Liver (tissue), 9 donors: ENCODE results near the gene C5orf34. TPM values are rescaled to one million over a fixed set of nuclear protein-coding genes. Genes with fewer than 3 reads are reported as not detected.

ENCODE experiments used
- DNase-seq: peaks from one replicate; pipeline ENCODE4 v3.0.0-alpha.2; 2017; ENCODE audit warnings: low spot score
- H3K27ac ChIP-seq, 2 donors: one replicate each; pipeline ENCODE4 v1.7.0; 2013; ENCODE audit warnings: inconsistent platforms in 2 of 2, low read length in 2 of 2, control low read depth in 1 of 2, low read depth in 1 of 2, mild to moderate bottlenecking in 1 of 2
- H3K27me3 ChIP-seq, 4 donors: one replicate each; pipeline versions ENCODE4 v1.6.1 to v1.7.0; 2013; ENCODE audit warnings: low read length in 3 of 4, inconsistent platforms in 1 of 4, mild to moderate bottlenecking in 1 of 4, moderate library complexity in 1 of 4; ENCODE audit not compliant: control insufficient read depth in 4 of 4, insufficient read depth in 4 of 4
- H3K36me3 ChIP-seq, 4 donors: one replicate each; pipeline versions ENCODE4 v1.6.1 to v1.7.0; 2013; ENCODE audit warnings: low read length in 3 of 4, mild to moderate bottlenecking in 3 of 4, low read depth in 1 of 4, moderate library complexity in 1 of 4; ENCODE audit not compliant: control insufficient read depth in 4 of 4, insufficient read depth in 3 of 4
- H3K4me1 ChIP-seq, 4 donors: one replicate each; pipeline versions ENCODE4 v1.6.1 to v1.7.0; 2013; ENCODE audit warnings: low read length in 3 of 4, mild to moderate bottlenecking in 3 of 4, moderate library complexity in 1 of 4; ENCODE audit not compliant: control insufficient read depth in 4 of 4, insufficient read depth in 4 of 4
- H3K4me3 ChIP-seq, 3 donors: one replicate each; pipeline versions ENCODE4 v1.6.1 to v1.7.0; 2013; ENCODE audit warnings: low read length in 3 of 3, control low read depth in 1 of 3, low read depth in 1 of 3, mild to moderate bottlenecking in 1 of 3
- H3K9ac ChIP-seq, 2 donors: one replicate each; pipeline ENCODE4 v1.7.0; 2013; ENCODE audit warnings: low read length in 2 of 2, mild to moderate bottlenecking in 2 of 2, moderate library complexity in 2 of 2, control low read depth in 1 of 2, low read depth in 1 of 2
- H3K9me3 ChIP-seq, 4 donors: one replicate each; pipeline versions ENCODE4 v1.6.1 to v1.7.0; 2013; ENCODE audit warnings: low read length in 3 of 4; ENCODE audit not compliant: control insufficient read depth in 4 of 4
- ATF3 ChIP-seq: IDR thresholded peaks from 2 replicates; pipeline ENCODE4 v1.6.1; 2016; ENCODE audit warnings: antibody characterized with exemption
- CTCF ChIP-seq: fragments of 150-350 bp; IDR thresholded peaks from 2 replicates; pipeline ENCODE4 v1.5.1; 2017; ENCODE audit warnings: improper control_type of control experiment, low read depth, low read length; ENCODE audit not compliant: missing input control
- EGR1 ChIP-seq, 2 donors: IDR thresholded peaks; 2 replicates each; pipeline ENCODE4 v1.6.1; 2016 to 2018; ENCODE audit warnings: antibody characterized with exemption in 2 of 2, low read depth in 2 of 2
- FOXA1 ChIP-seq: IDR thresholded peaks from 2 replicates; pipeline ENCODE4 v1.6.1; 2016; ENCODE audit warnings: antibody characterized with exemption
- FOXA2 ChIP-seq: IDR thresholded peaks from 2 replicates; pipeline ENCODE4 v1.6.1; 2016; ENCODE audit warnings: antibody characterized with exemption
- GABPA ChIP-seq, 2 donors: IDR thresholded peaks in 1 of 2; conservative IDR thresholded peaks in 1 of 2; 2 replicates each; pipeline ENCODE4 v1.6.1; 2016; ENCODE audit warnings: antibody characterized with exemption in 2 of 2, mild to moderate bottlenecking in 1 of 2, moderate library complexity in 1 of 2
- HNF4A ChIP-seq, 2 donors: conservative IDR thresholded peaks; 2 replicates each; pipeline ENCODE4 v1.6.1; 2016; ENCODE audit warnings: antibody characterized with exemption in 2 of 2, mild to moderate bottlenecking in 2 of 2
- HNF4G ChIP-seq: IDR thresholded peaks from 2 replicates; pipeline ENCODE4 v1.6.1; 2016; ENCODE audit warnings: antibody characterized with exemption
- JUND ChIP-seq, 2 donors: IDR thresholded peaks; 2 replicates each; pipeline ENCODE4 v1.6.1; 2016; ENCODE audit warnings: antibody characterized with exemption in 2 of 2
- MAX ChIP-seq: IDR thresholded peaks from 2 replicates; pipeline ENCODE4 v1.6.1; 2016; ENCODE audit warnings: antibody characterized with exemption
- NR2F2 ChIP-seq: IDR thresholded peaks from 2 replicates; pipeline ENCODE4 v1.6.1; 2016; ENCODE audit warnings: antibody characterized with exemption
- RAD21 ChIP-seq, 2 donors: IDR thresholded peaks; 2 replicates each; pipeline ENCODE4 v1.6.1; 2016; ENCODE audit warnings: antibody characterized with exemption in 2 of 2, mild to moderate bottlenecking in 2 of 2
- REST ChIP-seq: IDR thresholded peaks from 2 replicates; pipeline ENCODE4 v1.6.1; 2016; ENCODE audit warnings: antibody characterized with exemption, mild to moderate bottlenecking
- RXRA ChIP-seq, 2 donors: IDR thresholded peaks; 2 replicates each; pipeline ENCODE4 v1.6.1; 2017 to 2018; ENCODE audit warnings: antibody characterized with exemption in 2 of 2, mild to moderate bottlenecking in 1 of 2
- SP1 ChIP-seq: IDR thresholded peaks from 2 replicates; pipeline ENCODE4 v1.6.1; 2018; ENCODE audit warnings: antibody characterized with exemption, mild to moderate bottlenecking
- TAF1 ChIP-seq: conservative IDR thresholded peaks from 2 replicates; pipeline ENCODE4 v1.6.1; 2016; ENCODE audit warnings: antibody characterized with exemption, mild to moderate bottlenecking
- YY1 ChIP-seq: IDR thresholded peaks from 2 replicates; pipeline ENCODE4 v1.6.1; 2016; ENCODE audit warnings: antibody characterized with exemption, mild to moderate bottlenecking
- ZBTB33 ChIP-seq: IDR thresholded peaks from 2 replicates; pipeline ENCODE4 v1.6.1; 2016; ENCODE audit warnings: antibody characterized with exemption
- WGBS: extraction: QIAGEN DNeasy Blood & Tissue Kit; methylation state at CpG from one replicate; pipeline ENCODE4 v1.1.7; 2013; 5-methylcytosine and 5-hydroxymethylcytosine counted together
- polyA plus RNA-seq, 2 donors: library from polyadenylated mRNA; stranded (reverse) in 1 of 2; unstranded in 1 of 2; fragments of 200-250 nt in 1 of 2; fragments of >200 nt in 1 of 2; fragmentation: Nextera tagmentation in 1 of 2; extraction: Ambion mirVana in 1 of 2; gene quantifications; one replicate each; pipeline versions ENCODE4 v1.2.1 to v1.2.3, GENCODE V29; 2013 to 2015
- total RNA-seq, 2 donors: library from RNA; depleted of rRNA; stranded (reverse); fragments of >200 nt; gene quantifications; one replicate each; pipeline ENCODE4 v1.2.3, GENCODE V29; 2014
- donor health status: healthy.
- donor health status: healthy.
- donor health status: healthy.
- donor health status: healthy.
- donor health status: healthy.

Gene C5orf34
- total and polyA plus RNA-seq, 4 donors, result 0.31 to 3.0 (median 0.46) TPM

- WGBS, result 94% methylated on average over 6 of the region's 6 CpGs
- peaks cover 5 to 60% (median 43%) of the 10 kb centered on the region in 4 donors for H3K36me3 ChIP-seq
- TF ChIP-seq GABPA (IDR thresholded peaks at IDR 0.05 in 1 of 2, conservative IDR thresholded peaks at IDR 0.05 in 1 of 2), result no peak
- TF ChIP-seq MAX, result no peak
- no peak for TF ChIP-seq REST
- no peak for TF ChIP-seq YY1
- TF ChIP-seq FOXA2, result no peak
- TF ChIP-seq ATF3, result no peak
- H3K4me1 ChIP-seq, result no peaks in the 10 kb centered on the region
- no peak for DNase-seq
- no peak overlapping the region for H3K27ac ChIP-seq
- H3K27me3 ChIP-seq, result no peaks in the 10 kb centered on the region
- H3K4me3 ChIP-seq, result no peak overlapping the region
- H3K9me3 ChIP-seq, result no peaks in the 10 kb centered on the region
- H3K9ac ChIP-seq, result no peak overlapping the region
Observed at GRCh38 chr5:43540746-43541145, 25.8 kb upstream of the C5orf34 start.

- no peak for DNase-seq
- no peaks in the 10 kb centered on the region for H3K9me3 ChIP-seq
- H3K9ac ChIP-seq, result no peak overlapping the region
- TF ChIP-seq GABPA (IDR thresholded peaks at IDR 0.05 in 1 of 2, conservative IDR thresholded peaks at IDR 0.05 in 1 of 2), result no peak
- TF ChIP-seq JUND (IDR thresholded peaks at IDR 0.05), result no peak
- no peak for TF ChIP-seq TAF1
- no peak for TF ChIP-seq CTCF
- TF ChIP-seq RXRA (IDR thresholded peaks at IDR 0.05), result no peak
- no peak for TF ChIP-seq EGR1 (IDR thresholded peaks at IDR 0.05; ENCODE audit: low read depth in 2 of 2)
- no peak for TF ChIP-seq ATF3
- no peak for TF ChIP-seq RAD21 (IDR thresholded peaks at IDR 0.05)
- no peak for TF ChIP-seq SP1
- no peak for TF ChIP-seq HNF4A (conservative IDR thresholded peaks at IDR 0.05)
- no peak for TF ChIP-seq HNF4G
- TF ChIP-seq REST, result no peak
- no peak for TF ChIP-seq YY1
- TF ChIP-seq NR2F2, result no peak
- no peak for TF ChIP-seq FOXA1
- TF ChIP-seq MAX, result no peak
- TF ChIP-seq FOXA2, result no peak
- TF ChIP-seq ZBTB33, result no peak
- no peaks in the 10 kb centered on the region for H3K27me3 ChIP-seq
- no peak overlapping the region for H3K4me3 ChIP-seq
- peaks cover 0 to 71% (median 50%) of the 10 kb centered on the region in 4 donors for H3K36me3 ChIP-seq
- no peaks in the 10 kb centered on the region for H3K4me1 ChIP-seq
- H3K27ac ChIP-seq, result no peak overlapping the region
Observed at GRCh38 chr5:43536972-43537371, 22.0 kb upstream of the C5orf34 start.
